ENCODE results near the gene C10orf90. TPM values are rescaled to one million over a fixed set of nuclear protein-coding genes. Genes with fewer than 3 reads are reported as not detected.

C10orf90 gene
- total and polyA plus RNA-seq, 2 experiments from 2014 or later, result 0.20 TPM; not detected in 1

GRCh38 chr10:126596472-126597016, 73.9 kb downstream of the C10orf90 start:
- Histone ChIP-seq H3K9me2 (replicated peaks; ENCODE audit: insufficient read depth) (no peaks in the 10 kb centered on the region), H3K9me3 (ENCODE audit: low read depth) (no peaks in the 10 kb centered on the region), H3K4me1 (ENCODE audit: insufficient read depth) (no peaks in the 10 kb centered on the region), H3K27me3 (no peaks in the 10 kb centered on the region), H3K79me2 (no peaks in the 10 kb centered on the region), H3K4me3 (no peak overlapping the region), H3K27ac (no peak overlapping the region), H4K20me1 (ENCODE audit: insufficient read depth, poor library complexity, severe bottlenecking) (no peaks in the 10 kb centered on the region), H3K36me3 (replicated peaks; ENCODE audit: insufficient read depth, low read depth) (no peaks in the 10 kb centered on the region), H2AFZ (no peak overlapping the region), H3K4me2 (no peak overlapping the region)
- TF ChIP-seq EZH2 (IDR thresholded peaks at IDR 0.05; ENCODE audit: borderline replicate concordance) (no peak), EZH2phosphoT487 (IDR thresholded peaks at IDR 0.05; ENCODE audit: low read depth, severe bottlenecking, unreplicated experiment) (no peak), CTCF (IDR thresholded peaks at IDR 0.05; ENCODE audit: poor library complexity) (no peak)
- no peak for DNase-seq (ENCODE audit: low spot score)
- WGBS (ENCODE audit: low lambda C conversion rate, missing lambda C conversion rate), result 91% methylated on average over 3 of the region's 3 CpGs

GRCh38 chr10:126595160-126595559, 75.3 kb downstream of the C10orf90 start:
- no peaks in the 10 kb centered on the region for H4K20me1 ChIP-seq (ENCODE audit: insufficient read depth, poor library complexity, severe bottlenecking)
- no peaks in the 10 kb centered on the region for H3K4me1 ChIP-seq (ENCODE audit: insufficient read depth)
- no peak overlapping the region for H2AFZ ChIP-seq
- no peaks in the 10 kb centered on the region for H3K27me3 ChIP-seq
- H3K79me2 ChIP-seq, result no peaks in the 10 kb centered on the region
- H3K36me3 ChIP-seq (replicated peaks; ENCODE audit: insufficient read depth, low read depth), result no peaks in the 10 kb centered on the region
- no peaks in the 10 kb centered on the region for H3K9me3 ChIP-seq (ENCODE audit: low read depth)
- H3K9me2 ChIP-seq (replicated peaks; ENCODE audit: insufficient read depth), result no peaks in the 10 kb centered on the region
- H3K4me2 ChIP-seq, result no peak overlapping the region
- no peak for DNase-seq (ENCODE audit: low spot score)
- no peak overlapping the region for H3K4me3 ChIP-seq
- 55% methylated on average over 2 of the region's 2 CpGs for WGBS (ENCODE audit: low lambda C conversion rate, missing lambda C conversion rate)
- TF ChIP-seq EZH2phosphoT487 (IDR thresholded peaks at IDR 0.05; ENCODE audit: low read depth, severe bottlenecking, unreplicated experiment) (no peak), CTCF (IDR thresholded peaks at IDR 0.05; ENCODE audit: poor library complexity) (no peak), EZH2 (IDR thresholded peaks at IDR 0.05; ENCODE audit: borderline replicate concordance) (no peak)
- no peak overlapping the region for H3K27ac ChIP-seq

GRCh38 chr10:126593968-126594701, 76.4 kb downstream of the C10orf90 start:
- no peak overlapping the region for H2AFZ ChIP-seq
- H3K9me3 ChIP-seq (ENCODE audit: low read depth), result no peaks in the 10 kb centered on the region
- H3K4me3 ChIP-seq, result no peak overlapping the region
- H3K36me3 ChIP-seq (replicated peaks; ENCODE audit: insufficient read depth, low read depth), result no peaks in the 10 kb centered on the region
- H4K20me1 ChIP-seq (ENCODE audit: insufficient read depth, poor library complexity, severe bottlenecking), result no peaks in the 10 kb centered on the region
- H3K9me2 ChIP-seq (replicated peaks; ENCODE audit: insufficient read depth), result no peaks in the 10 kb centered on the region
- H3K4me2 ChIP-seq, result no peak overlapping the region
- 79% methylated on average over 4 of the region's 4 CpGs for WGBS (ENCODE audit: low lambda C conversion rate, missing lambda C conversion rate)
- no peaks in the 10 kb centered on the region for H3K4me1 ChIP-seq (ENCODE audit: insufficient read depth)
- no peaks in the 10 kb centered on the region for H3K79me2 ChIP-seq
- no peaks in the 10 kb centered on the region for H3K27me3 ChIP-seq
- H3K27ac ChIP-seq, result no peak overlapping the region
- no peak for DNase-seq (ENCODE audit: low spot score)
- no peak for TF ChIP-seq EZH2phosphoT487 (IDR thresholded peaks at IDR 0.05; ENCODE audit: low read depth, severe bottlenecking, unreplicated experiment)
- no peak for TF ChIP-seq EZH2 (IDR thresholded peaks at IDR 0.05; ENCODE audit: borderline replicate concordance)
- TF ChIP-seq CTCF (IDR thresholded peaks at IDR 0.05; ENCODE audit: poor library complexity), result no peak

All from hepatocyte (in vitro differentiated cells).